Fibroblast of the conjunctiva (primary cell): ENCODE data around the gene PAPLN.
A peak's percentile ranks its signal among the peaks of the same experiment; 100 is the strongest.

Source experiments
- DNase-seq: peaks from one replicate; pipeline ENCODE4 v3.0.0-alpha.2; 2010; ENCODE audit warnings: low read depth

The PAPLN gene

DNA sequence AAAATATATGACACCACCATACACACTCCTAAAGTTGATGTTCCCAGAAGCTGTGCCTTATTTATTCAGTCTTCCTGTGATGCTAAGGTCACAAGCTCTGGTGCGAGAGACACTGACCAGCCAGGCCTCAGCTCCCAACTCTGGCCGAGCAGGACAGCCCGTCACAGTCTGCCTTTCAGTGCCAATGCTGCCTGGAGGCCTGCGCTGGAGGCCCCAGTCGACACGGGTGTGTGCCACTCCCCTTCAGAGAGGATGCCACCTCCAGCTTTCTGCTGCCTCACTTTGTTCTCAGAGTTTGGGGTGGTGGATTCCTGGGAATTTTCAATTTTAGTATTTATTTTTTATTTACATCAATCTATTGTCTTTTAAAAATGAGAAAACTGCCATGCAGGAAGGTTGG is 7.3 kb upstream of the PAPLN start:
- DNase-seq = no peak

GRCh38 chr14:73231981-73232851 is 5.1 kb upstream of the PAPLN start:
- no peak for DNase-seq

- DNase-seq = no peak
Measured at GRCh38 chr14:73232984-73233383, 4.3 kb upstream of the PAPLN start.

DNA sequence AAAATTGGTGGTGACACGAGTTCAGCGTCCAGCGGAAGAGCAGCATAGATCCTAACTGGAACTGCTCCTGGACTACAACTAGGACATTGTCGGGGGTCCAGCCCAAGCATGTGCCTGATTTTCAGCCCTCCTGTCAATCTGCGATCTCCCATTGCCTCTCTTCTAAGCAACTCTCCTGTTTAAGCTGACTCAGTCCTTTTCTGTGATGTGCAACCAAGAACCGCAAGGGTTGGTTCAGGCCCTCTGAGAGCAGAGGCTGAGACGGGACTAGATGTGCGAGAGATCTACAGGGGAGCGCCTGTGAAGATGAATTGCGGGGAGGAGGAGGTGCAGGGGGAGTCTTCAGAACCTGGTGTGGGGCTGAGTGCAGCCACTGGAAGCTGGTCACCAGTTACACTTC is 3.7 kb upstream of the PAPLN start:
- no peak for DNase-seq

GRCh38 chr14:73234029-73234428 is 3.3 kb upstream of the PAPLN start:
- no peak for DNase-seq

DNA sequence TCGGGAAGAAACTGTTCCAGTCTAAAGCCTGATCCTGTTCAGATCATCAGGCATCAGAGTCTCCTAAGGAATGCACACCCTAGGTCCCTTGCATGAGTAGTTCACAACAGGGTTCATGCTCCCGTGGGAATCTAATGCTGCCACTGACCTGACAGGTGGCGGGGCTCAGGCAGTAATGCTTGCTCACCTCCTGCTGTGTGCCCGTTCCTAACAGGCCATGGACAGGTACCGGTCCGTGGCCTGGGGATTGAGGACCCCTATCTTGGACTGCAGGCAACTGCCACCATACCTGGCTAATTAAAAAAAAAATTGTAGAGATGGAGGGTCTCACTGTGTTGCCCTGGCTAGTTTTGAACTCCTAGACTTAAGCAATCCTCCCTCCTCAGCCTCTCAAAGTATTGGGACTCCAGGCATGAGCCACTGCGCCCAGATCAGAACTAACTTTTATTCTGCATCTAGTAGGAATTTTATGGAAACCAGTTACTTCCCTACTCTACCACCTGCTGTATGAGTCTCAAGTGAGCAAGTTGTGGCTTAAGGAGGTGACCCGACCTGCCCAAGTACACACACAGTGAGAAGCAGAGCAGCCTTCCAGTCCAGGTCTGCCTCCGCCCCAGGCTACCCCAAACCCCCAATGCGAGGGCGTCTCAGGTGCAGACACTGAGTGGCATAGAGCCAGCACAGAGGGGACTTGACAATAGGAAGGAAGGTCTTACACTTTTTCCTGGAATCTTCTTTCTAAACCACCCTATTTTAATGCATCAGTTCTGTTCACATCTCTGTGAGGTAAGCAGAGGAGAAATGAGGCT is 2.5 kb upstream of the PAPLN start:
- DNase-seq = no peak

- DNase-seq = no peak
Measured at GRCh38 chr14:73235531-73236155, 1.7 kb upstream of the PAPLN start.

DNA sequence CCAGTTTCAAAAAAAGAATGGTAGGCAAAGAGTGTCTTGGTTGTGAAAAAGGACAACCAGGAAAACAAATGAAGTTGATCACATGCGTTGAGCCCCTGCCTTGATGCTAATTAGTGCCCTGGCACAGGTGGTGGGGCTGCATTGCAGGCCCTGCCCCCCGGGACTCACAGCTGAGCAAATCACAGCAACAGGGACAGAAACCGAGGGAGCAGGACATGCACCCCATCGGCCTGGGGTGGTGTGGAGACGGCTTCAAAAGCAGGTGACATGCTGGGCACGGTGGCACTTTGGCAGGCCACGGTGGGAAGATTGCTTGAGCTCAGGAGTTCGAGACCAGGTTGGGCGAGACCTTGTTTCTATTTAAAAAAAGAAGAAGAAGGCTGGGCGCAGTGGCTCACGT is 1.1 kb upstream of the PAPLN start:
- no peak for DNase-seq

DNA sequence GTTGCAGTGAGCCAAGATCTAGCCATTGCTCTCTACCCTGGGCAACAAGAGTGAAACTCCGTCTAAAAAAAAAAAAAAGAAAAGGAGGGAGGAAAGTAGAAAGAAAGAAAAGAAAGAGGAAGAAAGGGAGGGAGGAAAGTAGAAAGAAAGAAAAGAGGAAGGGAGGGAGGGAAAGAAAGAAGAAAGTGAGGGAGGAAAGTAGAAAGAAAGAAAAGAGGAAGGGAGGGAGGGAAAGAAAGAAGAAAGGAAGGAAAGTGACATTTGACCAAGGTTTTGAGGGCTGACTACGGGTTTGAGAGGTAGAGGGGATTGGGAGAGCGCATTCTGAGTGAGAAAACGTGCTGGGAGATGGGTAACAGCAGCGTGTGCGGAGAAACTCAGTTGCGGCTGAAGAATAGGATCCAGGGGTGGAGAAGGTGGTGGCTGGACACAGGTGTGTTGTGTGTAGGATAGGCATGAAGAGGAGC is 521 bp upstream of the PAPLN start:
- DNase-seq = no peak

- no peak for DNase-seq
Measured at GRCh38 chr14:73237786-73238423, 599 bp downstream of the PAPLN start.

GRCh38 chr14:73238424-73238852 is 1.1 kb downstream of the PAPLN start:
- DNase-seq = peak; percentile 51

- no peak for DNase-seq
Measured at GRCh38 chr14:73238941-73239340, 1.6 kb downstream of the PAPLN start.

GRCh38 chr14:73239393-73240241 is 2.3 kb downstream of the PAPLN start:
- DNase-seq = peak; percentile 35

- no peak for DNase-seq
Measured at GRCh38 chr14:73240816-73241480, 3.6 kb downstream of the PAPLN start.

- DNase-seq = no peak
Measured at GRCh38 chr14:73241481-73242165, 4.3 kb downstream of the PAPLN start.

- no peak for DNase-seq
Measured at GRCh38 chr14:73242357-73242901, 5.1 kb downstream of the PAPLN start.

DNA sequence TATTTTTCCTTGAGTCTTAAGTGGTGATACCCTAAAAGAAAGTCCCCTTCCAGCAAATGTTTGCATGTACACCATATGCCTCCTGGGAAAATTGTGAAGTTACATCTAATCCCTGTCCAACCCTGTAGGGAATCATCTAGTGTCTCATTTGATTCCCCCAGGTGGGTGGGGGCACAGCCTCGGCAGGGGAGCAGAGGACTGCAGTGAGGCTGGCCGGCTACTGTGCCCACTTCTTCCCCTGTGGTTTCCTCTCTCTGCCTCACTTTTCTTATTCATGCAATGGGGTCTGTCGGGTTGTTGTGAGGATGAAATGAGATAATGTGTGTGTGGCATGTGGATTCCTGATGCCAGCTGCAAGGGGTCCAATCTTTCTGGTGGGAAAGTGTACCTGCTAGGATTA is 6.0 kb downstream of the PAPLN start:
- DNase-seq = no peak

GRCh38 chr14:73243748-73244147 is 6.4 kb downstream of the PAPLN start:
- DNase-seq = no peak

DNA sequence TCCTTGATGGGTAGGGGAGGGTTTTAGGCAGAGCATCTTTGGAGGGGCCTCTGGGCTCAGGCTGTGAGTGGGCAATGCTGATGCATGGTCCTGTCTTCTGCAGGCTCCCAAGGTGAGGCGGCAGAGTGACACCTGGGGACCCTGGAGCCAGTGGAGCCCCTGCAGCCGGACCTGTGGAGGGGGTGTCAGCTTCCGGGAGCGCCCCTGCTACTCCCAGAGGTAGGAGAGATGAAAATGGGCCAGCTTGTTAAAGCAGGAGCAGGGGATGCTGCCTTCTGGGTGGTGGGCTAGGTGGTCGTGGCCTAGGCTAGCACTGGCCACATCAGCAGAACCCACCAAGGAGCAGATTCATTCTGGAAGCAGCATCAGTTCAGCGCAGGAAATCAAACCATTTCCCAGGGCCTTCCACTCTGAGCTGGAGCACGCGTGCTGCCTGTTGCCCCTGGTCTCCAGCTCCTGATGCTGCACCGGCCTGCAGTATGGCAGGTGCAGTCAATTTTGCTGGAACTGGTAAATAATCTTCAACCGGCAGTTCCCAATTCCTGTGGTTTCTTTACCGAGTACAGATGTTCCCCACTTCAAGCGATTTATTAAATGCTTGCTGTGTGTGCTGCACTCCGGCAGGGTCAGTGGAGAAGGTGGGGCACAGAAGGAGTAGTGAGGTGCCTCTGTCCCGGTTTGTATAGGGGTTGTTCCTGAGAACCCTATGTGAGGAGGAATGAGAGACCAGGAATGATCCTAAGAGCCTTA is 7.4 kb downstream of the PAPLN start:
- no peak for DNase-seq
